Measurements from ENCODE around the gene CERS6. TPM values are rescaled to one million over a fixed set of nuclear protein-coding genes. Genes with fewer than 3 reads are reported as not detected.

CERS6 gene
- total and polyA plus RNA-seq, 3 donors from 2014 or later: 24.7 to 71.0 (median 59.4) TPM

DNA sequence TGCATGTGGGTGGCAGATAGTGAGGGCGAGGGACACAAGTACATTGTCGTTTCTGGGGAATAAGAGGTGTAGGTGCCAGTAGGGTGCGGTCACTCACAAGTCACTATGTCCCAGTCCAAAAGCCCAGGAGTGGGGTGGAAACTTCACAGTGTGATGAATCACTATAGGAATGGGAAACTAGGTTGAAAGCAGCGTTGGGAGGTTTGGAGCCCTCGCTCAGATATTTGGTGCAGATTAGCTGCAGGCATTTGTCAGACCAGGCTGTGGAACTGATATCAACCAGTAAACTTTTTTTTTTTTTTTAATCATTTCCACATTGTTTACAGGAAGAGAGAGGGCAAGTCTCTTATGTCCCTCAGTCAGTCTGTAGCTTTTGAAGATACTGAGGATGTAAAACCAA lies 121.8 kb downstream of the CERS6 start:
- H3K36me3 ChIP-seq (ENCODE audit: low read depth, missing control alignments): no peaks in the 10 kb centered on the region
- TF ChIP-seq, protein P1, sequence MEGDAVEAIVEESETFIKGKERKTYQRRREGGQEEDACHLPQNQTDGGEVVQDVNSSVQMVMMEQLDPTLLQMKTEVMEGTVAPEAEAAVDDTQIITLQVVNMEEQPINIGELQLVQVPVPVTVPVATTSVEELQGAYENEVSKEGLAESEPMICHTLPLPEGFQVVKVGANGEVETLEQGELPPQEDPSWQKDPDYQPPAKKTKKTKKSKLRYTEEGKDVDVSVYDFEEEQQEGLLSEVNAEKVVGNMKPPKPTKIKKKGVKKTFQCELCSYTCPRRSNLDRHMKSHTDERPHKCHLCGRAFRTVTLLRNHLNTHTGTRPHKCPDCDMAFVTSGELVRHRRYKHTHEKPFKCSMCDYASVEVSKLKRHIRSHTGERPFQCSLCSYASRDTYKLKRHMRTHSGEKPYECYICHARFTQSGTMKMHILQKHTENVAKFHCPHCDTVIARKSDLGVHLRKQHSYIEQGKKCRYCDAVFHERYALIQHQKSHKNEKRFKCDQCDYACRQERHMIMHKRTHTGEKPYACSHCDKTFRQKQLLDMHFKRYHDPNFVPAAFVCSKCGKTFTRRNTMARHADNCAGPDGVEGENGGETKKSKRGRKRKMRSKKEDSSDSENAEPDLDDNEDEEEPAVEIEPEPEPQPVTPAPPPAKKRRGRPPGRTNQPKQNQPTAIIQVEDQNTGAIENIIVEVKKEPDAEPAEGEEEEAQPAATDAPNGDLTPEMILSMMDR (IDR thresholded peaks at IDR 0.05): no peak
- TF ChIP-seq POLR2A (IDR thresholded peaks at IDR 0.05): no peak
- WGBS, 2 donors: 81 to 86% methylated on average over 5 of the region's 5 CpGs
- H3K27me3 ChIP-seq: no peaks in the 10 kb centered on the region
- H3K27ac ChIP-seq: no peak overlapping the region
- no peak overlapping the region for H3K4me3 ChIP-seq
- peaks cover 3% of the 10 kb centered on the region for H3K4me1 ChIP-seq
- no peaks in the 10 kb centered on the region for H3K9me3 ChIP-seq
- DNase-seq: no peak
- intact Hi-C loops (cut with DNase I; ENCODE audit: low total_unique reads): no loop called here

DNA sequence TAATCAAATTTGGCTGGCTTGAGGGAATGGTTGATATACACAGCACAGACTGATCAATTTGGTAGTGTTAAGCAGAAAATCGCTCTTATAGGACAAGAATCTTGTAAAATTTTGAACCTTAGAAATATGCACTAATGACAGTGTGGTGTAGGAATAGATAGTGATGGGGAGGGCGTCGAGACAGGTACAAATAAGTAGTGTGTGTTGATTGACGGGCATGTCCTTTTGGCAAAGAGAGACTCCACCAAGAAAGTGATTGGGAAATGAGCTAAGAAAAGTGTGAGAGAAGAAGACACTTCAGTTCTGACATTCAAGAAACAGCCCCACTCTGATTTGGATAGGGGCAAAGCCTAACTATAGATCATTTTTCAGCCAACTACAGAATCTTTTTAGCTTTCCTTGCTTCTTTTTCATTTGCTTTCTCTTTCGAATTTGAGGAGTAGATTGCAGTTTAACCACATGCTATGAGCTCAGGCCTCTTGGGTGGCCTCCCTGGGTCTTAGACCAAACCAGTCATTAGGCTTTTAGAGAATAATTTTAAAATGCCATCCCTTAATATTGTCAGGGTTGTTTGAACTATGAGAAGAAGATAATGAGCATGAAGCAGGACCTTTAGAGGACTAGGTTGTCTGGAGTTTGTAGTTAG lies 127.1 kb downstream of the CERS6 start:
- intact Hi-C loops (cut with DNase I; ENCODE audit: low total_unique reads): no loop called here
- no peaks in the 10 kb centered on the region for H3K36me3 ChIP-seq (ENCODE audit: low read depth, missing control alignments)
- H3K9me3 ChIP-seq: no peaks in the 10 kb centered on the region
- peaks cover 7% of the 10 kb centered on the region for H3K4me1 ChIP-seq
- WGBS, 2 donors: 83 to 87% methylated on average over 5 of the region's 5 CpGs
- DNase-seq: no peak
- no peak for TF ChIP-seq POLR2A (IDR thresholded peaks at IDR 0.05)
- TF ChIP-seq, protein P1 (IDR thresholded peaks at IDR 0.05): no peak
- no peak overlapping the region for H3K4me3 ChIP-seq
- no peaks in the 10 kb centered on the region for H3K27me3 ChIP-seq
- no peak overlapping the region for H3K27ac ChIP-seq

DNA sequence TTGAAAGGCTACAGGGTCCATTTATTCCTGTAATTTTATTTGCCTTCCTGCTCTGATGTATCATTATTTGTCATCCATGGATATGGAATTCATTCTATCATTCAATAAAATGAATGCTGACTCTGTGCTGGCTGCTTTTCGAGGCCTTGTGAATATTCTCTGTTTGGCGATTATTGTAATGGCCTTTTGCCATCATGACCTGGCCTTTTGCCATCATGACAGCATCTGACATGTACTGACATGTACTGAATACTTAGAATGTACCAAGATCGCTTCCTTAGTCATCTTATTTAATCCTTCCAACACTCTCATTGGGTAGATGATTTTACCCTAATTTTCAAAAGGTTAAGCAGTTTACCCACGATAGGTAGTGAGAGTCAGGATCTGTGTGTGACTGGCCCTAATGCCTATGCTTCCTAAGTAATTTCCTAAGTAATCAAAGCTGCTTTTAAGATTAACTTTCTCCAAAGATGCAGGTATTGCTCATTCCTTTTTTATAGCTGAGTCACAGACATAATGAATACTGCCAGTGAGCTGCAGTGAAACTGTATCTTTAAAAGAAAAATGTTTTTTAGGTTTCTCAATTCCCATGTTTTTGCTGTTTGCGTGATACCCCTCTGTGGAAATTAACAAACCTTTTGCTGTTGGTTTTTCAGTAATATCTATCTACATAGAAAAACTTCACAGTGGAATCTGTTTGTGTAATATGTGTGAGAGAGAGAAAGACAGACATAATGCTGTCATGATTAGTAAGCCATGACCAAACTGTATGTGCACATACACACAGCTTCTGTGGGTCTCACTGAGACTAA lies 127.8 kb downstream of the CERS6 start:
- H3K9me3 ChIP-seq: no peaks in the 10 kb centered on the region
- no peaks in the 10 kb centered on the region for H3K36me3 ChIP-seq (ENCODE audit: low read depth, missing control alignments)
- intact Hi-C loops (cut with DNase I; ENCODE audit: low total_unique reads): no loop called here
- TF ChIP-seq, protein P1 (IDR thresholded peaks at IDR 0.05): no peak
- no peak for TF ChIP-seq POLR2A (IDR thresholded peaks at IDR 0.05)
- WGBS, 2 donors: 65% methylated on average over 5 of the region's 5 CpGs
- H3K4me1 ChIP-seq: peaks cover 7% of the 10 kb centered on the region
- H3K4me3 ChIP-seq: no peak overlapping the region
- DNase-seq: no peak
- no peaks in the 10 kb centered on the region for H3K27me3 ChIP-seq
- no peak overlapping the region for H3K27ac ChIP-seq

DNA sequence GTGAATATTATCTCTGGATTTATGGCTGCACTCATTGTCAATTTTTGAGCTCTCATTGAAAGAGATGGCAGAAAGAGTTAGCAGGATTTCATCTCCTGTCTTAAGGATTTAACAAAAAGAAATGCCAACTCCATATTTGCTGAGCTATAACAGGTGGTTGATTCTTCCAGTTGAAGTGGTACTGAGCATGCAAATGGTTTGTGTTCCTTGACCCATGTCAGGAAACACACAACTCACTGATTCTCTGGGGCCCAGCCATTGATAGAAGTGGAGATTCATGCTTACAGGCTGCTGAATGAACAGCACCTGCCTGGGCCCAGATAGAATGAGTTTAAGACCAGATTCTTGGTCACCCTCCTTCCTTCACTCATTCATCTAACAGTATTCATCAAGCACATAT lies 128.8 kb downstream of the CERS6 start:
- no peak for TF ChIP-seq POLR2A (IDR thresholded peaks at IDR 0.05)
- TF ChIP-seq, protein P1 (IDR thresholded peaks at IDR 0.05): no peak
- Histone ChIP-seq H3K36me3 (ENCODE audit: low read depth, missing control alignments) (no peaks in the 10 kb centered on the region), H3K27ac (no peak overlapping the region), H3K4me1 (peaks cover 7% of the 10 kb centered on the region), H3K27me3 (no peaks in the 10 kb centered on the region), H3K4me3 (no peak overlapping the region), H3K9me3 (no peaks in the 10 kb centered on the region)
- DNase-seq: no peak
- intact Hi-C loops (cut with DNase I; ENCODE audit: low total_unique reads): no loop called here

Measured in testis (tissue), 3 donors.